ENCODE results near the gene NAXE.
"Not testable (repeated sequence)": the region's sequence is repeated elsewhere in the genome, so short reads cannot be mapped to it uniquely, and the experiment has no call there.

NAXE gene

GRCh38 chr1:156623946-156624813 lies 32.6 kb downstream of the NAXE start:
- DNase-seq (ENCODE audit: low read depth in 3 of 3), result no peak

GRCh38 chr1:156624814-156625435 lies 33.3 kb downstream of the NAXE start:
- DNase-seq (ENCODE audit: low read depth in 3 of 3), result no peak

- DNase-seq (ENCODE audit: low read depth in 3 of 3), result peak; percentile 48 to 55 (median 51)
Measured at GRCh38 chr1:156625436-156626078, 34.0 kb downstream of the NAXE start.

- no peak for DNase-seq (ENCODE audit: low read depth in 3 of 3)
Measured at GRCh38 chr1:156626079-156626438, 34.5 kb downstream of the NAXE start.

- DNase-seq (ENCODE audit: low read depth in 3 of 3), result no peak
Measured at GRCh38 chr1:156627313-156627880, 35.8 kb downstream of the NAXE start.

GRCh38 chr1:156629823-156630449 lies 38.4 kb downstream of the NAXE start:
- DNase-seq (ENCODE audit: low read depth in 3 of 3), result no peak

GRCh38 chr1:156631152-156631551 lies 39.6 kb downstream of the NAXE start:
- DNase-seq (ENCODE audit: low read depth in 3 of 3), result not testable (repeated sequence)

- DNase-seq (ENCODE audit: low read depth in 3 of 3), result no peak
Measured at GRCh38 chr1:156632355-156632754, 40.8 kb downstream of the NAXE start.

- no peak for DNase-seq (ENCODE audit: low read depth in 3 of 3)
Measured at GRCh38 chr1:156638189-156638985, 46.8 kb downstream of the NAXE start.

- DNase-seq (ENCODE audit: low read depth in 3 of 3), result no peak
Measured at GRCh38 chr1:156639601-156640101, 48.1 kb downstream of the NAXE start.

- DNase-seq (ENCODE audit: low read depth in 3 of 3), result no peak
Measured at GRCh38 chr1:156640842-156641706, 49.5 kb downstream of the NAXE start.

- no peak for DNase-seq (ENCODE audit: low read depth in 3 of 3)
Measured at GRCh38 chr1:156641761-156642264, 50.2 kb downstream of the NAXE start, which contains the start of gene BCAN. Gene BCAN (plus strand): TSS chr1:156642117. CDS start chr1:156646055, 3,938 bp downstream.

- no peak for DNase-seq (ENCODE audit: low read depth in 3 of 3)
Measured at GRCh38 chr1:156642265-156643048, 50.9 kb downstream of the NAXE start.

GRCh38 chr1:156643049-156643777 lies 51.6 kb downstream of the NAXE start:
- DNase-seq (ENCODE audit: low read depth in 3 of 3), result no peak

GRCh38 chr1:156643778-156644092 lies 52.2 kb downstream of the NAXE start:
- no peak for DNase-seq (ENCODE audit: low read depth in 3 of 3)

Data from stimulated activated CD4-positive, alpha-beta T cell treated with anti-CD3 and anti-CD28 coated beads, TNF-alpha, amount 100 ng/mL, for 4 hours (primary cell).